GM23248 (cell line): ENCODE results near the gene BMI1.

ENCODE experiments used
- EZH2 ChIP-seq: fragments of 200-600 bp; sonication (generic); IDR thresholded peaks from 2 replicates; pipeline ENCODE4 v1.6.1; 2018; ENCODE audit warnings: antibody characterized with exemption, mild to moderate bottlenecking; ENCODE audit not compliant: insufficient read depth, poor library complexity, severe bottlenecking
- EZH2phosphoT487 ChIP-seq: fragments of 200-600 bp; sonication (generic); IDR thresholded peaks from 2 replicates; pipeline ENCODE4 v1.6.1; 2018; ENCODE audit warnings: antibody characterized with exemption, moderate library complexity, mild to moderate bottlenecking, low read depth; ENCODE audit not compliant: insufficient read depth

- TF ChIP-seq EZH2phosphoT487 (no peak), EZH2 (no peak)
Measured at GRCh38 chr10:22379059-22379458, 58.2 kb downstream of the BMI1 start.
